Neural progenitor cell (in vitro differentiated cells): ENCODE results near the gene ASMT. TPM values are rescaled to one million over a fixed set of nuclear protein-coding genes. Genes with fewer than 3 reads are reported as not detected.

Experiments used
- DNase-seq: peaks from one replicate; pipeline ENCODE4 v3.0.0-alpha.2; 2016; ENCODE audit warnings: low spot score
- H2AFZ ChIP-seq: fragments of 200-600 bp; sonication (generic); replicated peaks from 2 replicates; pipeline ENCODE4 v1.6.1; 2016; ENCODE audit warnings: antibody characterized with exemption
- H3F3A ChIP-seq: fragments of 200-600 bp; sonication (generic); 2 replicates; pipeline ENCODE4 v1.6.1; 2016; ENCODE audit warnings: antibody characterized with exemption, low read depth
- H3K27ac ChIP-seq: fragments of 200-600 bp; sonication (generic); 2 replicates; pipeline ENCODE4 v1.5.1; 2016; ENCODE audit warnings: mild to moderate bottlenecking
- H3K27me3 ChIP-seq: fragments of 200-600 bp; sonication (generic); 2 replicates; pipeline ENCODE4 v1.6.1; 2016; ENCODE audit warnings: mild to moderate bottlenecking, moderate library complexity
- H3K36me3 ChIP-seq: fragments of 200-600 bp; sonication (generic); 2 replicates; pipeline ENCODE4 v1.5.1; 2016
- H3K4me1 ChIP-seq: fragments of 200-600 bp; sonication (generic); 2 replicates; pipeline ENCODE4 v1.6.1; 2016; ENCODE audit warnings: mixed run types
- H3K4me2 ChIP-seq: fragments of 200-600 bp; sonication (generic); 2 replicates; pipeline ENCODE4 v1.6.1; 2016
- H3K4me3 ChIP-seq: fragments of 200-600 bp; sonication (generic); 2 replicates; pipeline ENCODE4 v1.5.1; 2016
- H3K79me2 ChIP-seq: fragments of 200-600 bp; sonication (generic); 2 replicates; pipeline ENCODE4 v1.6.1; 2016; ENCODE audit warnings: low read depth
- H3K9ac ChIP-seq: fragments of 200-600 bp; sonication (generic); 2 replicates; pipeline ENCODE4 v1.6.1; 2016
- H3K9me3 ChIP-seq: fragments of 200-600 bp; sonication (generic); 2 replicates; pipeline ENCODE4 v1.5.1; 2016; ENCODE audit warnings: low read depth
- H4K20me1 ChIP-seq: fragments of 200-600 bp; sonication (generic); 2 replicates; pipeline ENCODE4 v1.6.1; 2016; ENCODE audit warnings: low read depth
- H3K27ac Mint-ChIP-seq: 3 replicates; pipeline ENCODE4 v1.8.0; 2021; ENCODE audit warnings: mixed read lengths
- H3K27me3 Mint-ChIP-seq: 2 replicates; pipeline ENCODE4 v1.8.0; 2022; ENCODE audit warnings: low read depth, mild to moderate bottlenecking, inconsistent platforms, moderate library complexity, mixed read lengths; ENCODE audit not compliant: insufficient read depth
- H3K36me3 Mint-ChIP-seq: 3 replicates; pipeline ENCODE4 v1.8.0; 2021; ENCODE audit warnings: mixed read lengths
- H3K4me1 Mint-ChIP-seq: 3 replicates; pipeline ENCODE4 v1.8.0; 2021; ENCODE audit warnings: mixed read lengths
- H3K4me3 Mint-ChIP-seq: 3 replicates; pipeline ENCODE4 v1.8.0; 2021; ENCODE audit warnings: mild to moderate bottlenecking, moderate library complexity, mixed read lengths
- H3K9me3 Mint-ChIP-seq: 3 replicates; pipeline ENCODE4 v1.8.0; 2020; ENCODE audit warnings: mixed read lengths
- EZH2 ChIP-seq: fragments of 200-600 bp; sonication (generic); IDR thresholded peaks from 2 replicates; pipeline ENCODE4 v1.6.1; 2017; ENCODE audit warnings: antibody characterized with exemption, mild to moderate bottlenecking, moderate library complexity
- EZH2phosphoT487 ChIP-seq: fragments of 200-600 bp; sonication (generic); IDR thresholded peaks from 2 replicates; pipeline ENCODE4 v1.6.1; 2017; ENCODE audit warnings: antibody characterized with exemption
- total RNA-seq: library from RNA; depleted of rRNA; stranded (reverse); fragments of >200 nt; gene quantifications from 2 replicates; pipeline ENCODE4 v1.2.3, GENCODE V29; 2015; ENCODE audit warnings: low replicate concordance
- TF ChIP-seq, protein P1 (sequence below): fragments of 200-600 bp; sonication (generic); IDR thresholded peaks from 2 replicates; pipeline ENCODE4 v1.5.1; 2017; ENCODE audit warnings: antibody characterized with exemption, mild to moderate bottlenecking

The ASMT gene
- total RNA-seq, 1 donor from 2014 or later: not detected

DNA sequence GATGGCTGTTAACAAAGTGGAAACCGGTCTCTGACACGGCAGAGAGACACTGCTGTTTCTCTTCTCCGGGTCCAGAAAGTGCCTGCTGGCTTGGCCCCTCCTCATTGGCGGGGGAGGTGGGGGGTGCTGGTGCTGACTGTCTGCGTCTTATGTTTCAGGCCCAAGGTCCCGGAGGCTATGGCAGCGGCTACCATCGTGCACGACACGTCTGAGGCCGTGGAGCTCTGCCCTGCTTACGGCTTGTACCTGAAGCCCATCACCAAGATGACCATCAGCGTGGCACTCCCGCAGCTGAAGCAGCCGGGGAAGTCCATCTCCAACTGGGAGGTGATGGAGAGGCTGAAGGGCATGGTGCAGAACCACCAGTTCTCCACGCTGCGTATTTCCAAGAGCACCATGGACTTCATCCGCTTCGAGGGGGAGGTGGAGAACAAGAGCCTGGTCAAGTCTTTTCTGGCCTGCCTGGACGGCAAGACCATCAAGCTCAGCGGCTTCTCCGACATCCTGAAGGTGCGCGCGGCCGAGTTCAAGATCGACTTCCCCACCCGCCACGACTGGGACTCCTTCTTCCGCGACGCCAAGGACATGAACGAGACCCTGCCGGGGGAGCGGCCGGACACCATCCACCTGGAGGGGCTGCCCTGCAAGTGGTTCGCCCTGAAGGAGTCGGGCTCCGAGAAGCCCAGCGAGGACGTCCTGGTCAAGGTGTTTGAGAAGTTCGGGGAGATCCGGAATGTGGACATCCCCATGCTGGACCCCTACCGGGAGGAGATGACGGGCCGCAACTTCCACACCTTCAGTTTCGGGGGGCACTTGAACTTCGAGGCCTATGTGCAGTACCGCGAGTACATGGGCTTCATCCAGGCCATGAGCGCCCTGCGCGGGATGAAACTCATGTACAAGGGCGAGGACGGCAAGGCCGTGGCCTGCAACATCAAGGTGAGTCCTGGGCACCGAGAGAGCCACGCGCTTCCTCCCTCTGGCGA, 21.3 kb upstream of the ASMT start:
- peaks cover 20% of the 10 kb centered on the region for H3K36me3 Mint-ChIP-seq
- Histone ChIP-seq H4K20me1 (peaks cover 41% of the 10 kb centered on the region), H3K27me3 (no peaks in the 10 kb centered on the region), H3K79me2 (peaks cover 58% of the 10 kb centered on the region), H3K4me2 (peak overlapping the region; percentile 98), H3K4me3 (peak overlapping the region; percentile 77), H2AFZ (no peak overlapping the region), H3K9ac (no peak overlapping the region), H3K27ac (no peak overlapping the region), H3K4me1 (peaks cover 9% of the 10 kb centered on the region), H3K9me3 (no peaks in the 10 kb centered on the region), H3K36me3 (no peaks in the 10 kb centered on the region), H3F3A (peaks cover 16% of the 10 kb centered on the region)
- peaks cover 8% of the 10 kb centered on the region for H3K4me1 Mint-ChIP-seq
- H3K27me3 Mint-ChIP-seq: peaks cover 5% of the 10 kb centered on the region
- H3K27ac Mint-ChIP-seq: peak overlapping the region; percentile 90
- DNase-seq: no peak
- TF ChIP-seq, protein P1, sequence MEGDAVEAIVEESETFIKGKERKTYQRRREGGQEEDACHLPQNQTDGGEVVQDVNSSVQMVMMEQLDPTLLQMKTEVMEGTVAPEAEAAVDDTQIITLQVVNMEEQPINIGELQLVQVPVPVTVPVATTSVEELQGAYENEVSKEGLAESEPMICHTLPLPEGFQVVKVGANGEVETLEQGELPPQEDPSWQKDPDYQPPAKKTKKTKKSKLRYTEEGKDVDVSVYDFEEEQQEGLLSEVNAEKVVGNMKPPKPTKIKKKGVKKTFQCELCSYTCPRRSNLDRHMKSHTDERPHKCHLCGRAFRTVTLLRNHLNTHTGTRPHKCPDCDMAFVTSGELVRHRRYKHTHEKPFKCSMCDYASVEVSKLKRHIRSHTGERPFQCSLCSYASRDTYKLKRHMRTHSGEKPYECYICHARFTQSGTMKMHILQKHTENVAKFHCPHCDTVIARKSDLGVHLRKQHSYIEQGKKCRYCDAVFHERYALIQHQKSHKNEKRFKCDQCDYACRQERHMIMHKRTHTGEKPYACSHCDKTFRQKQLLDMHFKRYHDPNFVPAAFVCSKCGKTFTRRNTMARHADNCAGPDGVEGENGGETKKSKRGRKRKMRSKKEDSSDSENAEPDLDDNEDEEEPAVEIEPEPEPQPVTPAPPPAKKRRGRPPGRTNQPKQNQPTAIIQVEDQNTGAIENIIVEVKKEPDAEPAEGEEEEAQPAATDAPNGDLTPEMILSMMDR: no peak
- TF ChIP-seq EZH2 (no peak), EZH2phosphoT487 (no peak)
- no peaks in the 10 kb centered on the region for H3K9me3 Mint-ChIP-seq
- H3K4me3 Mint-ChIP-seq: peak overlapping the region; percentile 95

DNA sequence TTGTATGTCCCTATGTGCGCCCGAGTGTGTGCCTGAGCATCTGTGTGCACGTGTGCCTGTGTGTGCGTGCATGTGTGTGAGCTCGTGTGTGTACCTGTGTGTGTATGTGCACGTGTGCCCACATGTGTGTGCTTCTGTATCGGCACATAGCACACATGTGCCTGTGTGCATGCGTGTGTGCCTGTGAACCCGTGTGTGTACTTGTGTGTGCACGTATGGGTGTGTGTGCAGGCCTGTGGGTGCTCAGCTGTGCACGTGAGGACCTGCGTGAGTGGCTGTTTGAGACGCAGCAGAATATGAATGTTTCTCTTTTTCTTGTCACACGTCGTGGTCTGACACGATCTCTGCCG, 19.2 kb upstream of the ASMT start:
- Histone ChIP-seq H4K20me1 (peaks cover 41% of the 10 kb centered on the region), H3K36me3 (no peaks in the 10 kb centered on the region), H3F3A (peaks cover 5% of the 10 kb centered on the region), H3K9me3 (no peaks in the 10 kb centered on the region), H3K4me1 (peaks cover 9% of the 10 kb centered on the region), H3K27ac (no peak overlapping the region), H3K4me3 (no peak overlapping the region), H3K9ac (no peak overlapping the region), H3K27me3 (no peaks in the 10 kb centered on the region), H3K4me2 (no peak overlapping the region), H3K79me2 (peaks cover 58% of the 10 kb centered on the region), H2AFZ (no peak overlapping the region)
- peaks cover 27% of the 10 kb centered on the region for H3K36me3 Mint-ChIP-seq
- H3K4me1 Mint-ChIP-seq: peaks cover 8% of the 10 kb centered on the region
- H3K27ac Mint-ChIP-seq: no peak overlapping the region
- TF ChIP-seq EZH2phosphoT487 (no peak), EZH2 (no peak)
- TF ChIP-seq, protein P1: no peak
- no peaks in the 10 kb centered on the region for H3K9me3 Mint-ChIP-seq
- DNase-seq: no peak
- H3K4me3 Mint-ChIP-seq: no peak overlapping the region
- H3K27me3 Mint-ChIP-seq: peaks cover 10% of the 10 kb centered on the region

DNA sequence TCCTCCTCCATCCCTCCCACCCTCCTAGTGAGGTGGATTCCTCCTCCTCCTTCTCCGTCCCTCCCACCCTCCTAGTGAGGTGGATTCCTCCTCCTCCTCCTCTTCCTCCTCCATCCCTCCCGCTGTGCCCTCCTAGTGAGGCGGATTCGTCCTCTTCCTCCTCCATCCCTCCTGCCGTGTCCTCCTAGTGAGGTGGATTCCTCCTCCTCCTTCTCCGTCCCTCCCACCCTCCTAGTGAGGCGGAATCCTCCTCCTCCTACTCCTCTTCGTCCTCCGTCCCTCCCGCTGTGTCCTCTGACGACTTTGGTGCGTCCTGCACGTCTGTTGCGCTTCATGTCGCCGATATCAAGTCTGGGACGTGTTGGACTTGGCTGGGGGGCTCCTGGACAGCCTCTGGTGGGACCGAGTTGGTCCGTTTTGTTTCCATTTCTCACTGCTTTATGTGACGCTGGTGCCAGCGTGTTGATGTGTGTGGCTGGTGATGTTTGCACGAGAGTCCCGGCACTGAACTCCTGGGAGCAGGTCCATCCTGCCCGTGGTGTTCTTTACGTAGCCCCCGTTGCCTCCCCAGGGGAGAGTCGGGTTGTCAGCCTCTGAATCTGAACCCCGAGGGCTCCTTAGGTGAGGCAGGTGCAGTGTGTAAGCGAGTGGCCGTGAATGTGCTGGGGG, 18.0 kb upstream of the ASMT start:
- peaks cover 10% of the 10 kb centered on the region for H3K27me3 Mint-ChIP-seq
- Histone ChIP-seq H3K27ac (no peak overlapping the region), H3K9me3 (no peaks in the 10 kb centered on the region), H3K27me3 (no peaks in the 10 kb centered on the region), H2AFZ (no peak overlapping the region), H3K9ac (no peak overlapping the region), H3K36me3 (peaks cover 2% of the 10 kb centered on the region), H3K4me2 (no peak overlapping the region), H3F3A (no peaks in the 10 kb centered on the region), H3K4me3 (no peak overlapping the region), H4K20me1 (peaks cover 40% of the 10 kb centered on the region), H3K4me1 (peaks cover 6% of the 10 kb centered on the region), H3K79me2 (peaks cover 54% of the 10 kb centered on the region)
- H3K4me1 Mint-ChIP-seq: peaks cover 8% of the 10 kb centered on the region
- no peak for TF ChIP-seq EZH2
- no peak for TF ChIP-seq EZH2phosphoT487
- TF ChIP-seq, protein P1: no peak
- no peak overlapping the region for H3K27ac Mint-ChIP-seq
- no peak for DNase-seq
- H3K9me3 Mint-ChIP-seq: no peaks in the 10 kb centered on the region
- peaks cover 31% of the 10 kb centered on the region for H3K36me3 Mint-ChIP-seq
- no peak overlapping the region for H3K4me3 Mint-ChIP-seq
